Glutamatergic neuron (in vitro differentiated cells): Measurements from ENCODE around the gene LUC7L. TPM values are rescaled to one million over a fixed set of nuclear protein-coding genes. Genes with fewer than 3 reads are reported as not detected.
A peak's percentile ranks its signal among the peaks of the same experiment; 100 is the strongest.

Experiments
- DNase-seq: peaks from one replicate; pipeline ENCODE4 v3.0.0; 2022
- H3K27ac Mint-ChIP-seq: one replicate; pipeline ENCODE4 v1.8.0; 2020; ENCODE audit warnings: mild to moderate bottlenecking, mixed read lengths, inconsistent platforms; ENCODE audit not compliant: unreplicated experiment
- H3K27me3 Mint-ChIP-seq: one replicate; pipeline ENCODE4 v1.8.0; 2020; ENCODE audit warnings: mild to moderate bottlenecking, moderate library complexity, mixed read lengths, inconsistent platforms; ENCODE audit not compliant: unreplicated experiment
- H3K36me3 Mint-ChIP-seq: one replicate; pipeline ENCODE4 v1.8.0; 2020; ENCODE audit warnings: mild to moderate bottlenecking, mixed read lengths, inconsistent platforms; ENCODE audit not compliant: unreplicated experiment
- H3K4me1 Mint-ChIP-seq: one replicate; pipeline ENCODE4 v1.8.0; 2020; ENCODE audit warnings: mild to moderate bottlenecking, low read depth, mixed read lengths, inconsistent platforms; ENCODE audit not compliant: unreplicated experiment
- H3K4me3 Mint-ChIP-seq: one replicate; pipeline ENCODE4 v1.8.0; 2020; ENCODE audit warnings: mild to moderate bottlenecking, mixed read lengths, inconsistent platforms; ENCODE audit not compliant: unreplicated experiment
- H3K9me3 Mint-ChIP-seq: one replicate; pipeline ENCODE4 v1.8.0; 2020; ENCODE audit warnings: mild to moderate bottlenecking, moderate library complexity, mixed read lengths, inconsistent platforms; ENCODE audit not compliant: unreplicated experiment
- total RNA-seq: library from RNA; stranded (reverse); fragmentation: NEBNext Ultra II Directional; extraction: Animal tissue kit (Norgen Biotek cat#: 25700); gene quantifications from one replicate; pipeline ENCODE4 v1.2.1, GENCODE V29; 2021; ENCODE audit not compliant: unreplicated experiment
- TF ChIP-seq, protein P1 (sequence below): fragments of 200-600 bp; sonication (generic); IDR thresholded peaks from one replicate; pipeline ENCODE4 v1.5.0; 2021; ENCODE audit not compliant: partially characterized antibody, unreplicated experiment

LUC7L gene
- total RNA-seq, 1 donor from 2014 or later = 213 TPM

DNA sequence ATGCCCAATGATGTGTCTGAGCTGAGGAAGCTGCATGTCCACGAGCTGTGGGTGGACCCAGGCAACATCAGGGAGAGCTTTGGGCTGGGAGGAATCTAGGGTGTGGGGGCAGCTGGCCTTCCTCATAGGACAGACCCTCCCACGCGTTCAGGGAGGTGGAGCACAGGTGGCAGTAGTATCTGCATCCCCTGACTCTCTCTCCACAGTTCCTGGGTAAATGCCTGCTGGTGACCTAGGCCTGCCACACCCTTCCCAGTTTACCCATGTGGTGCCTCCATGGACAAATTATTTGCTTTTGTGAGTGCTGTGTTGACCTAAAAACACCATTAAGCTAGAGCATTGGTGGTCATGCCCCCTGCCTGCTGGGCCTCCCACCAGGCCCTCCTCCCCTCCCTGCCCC is 60.2 kb downstream of the LUC7L start:
- Mint-ChIP-seq H3K27ac (no peak overlapping the region), H3K9me3 (peaks cover 7% of the 10 kb centered on the region), H3K27me3 (peaks cover 18% of the 10 kb centered on the region), H3K36me3 (no peaks in the 10 kb centered on the region), H3K4me3 (no peak overlapping the region), H3K4me1 (peaks cover 5% of the 10 kb centered on the region)
- TF ChIP-seq, protein P1, sequence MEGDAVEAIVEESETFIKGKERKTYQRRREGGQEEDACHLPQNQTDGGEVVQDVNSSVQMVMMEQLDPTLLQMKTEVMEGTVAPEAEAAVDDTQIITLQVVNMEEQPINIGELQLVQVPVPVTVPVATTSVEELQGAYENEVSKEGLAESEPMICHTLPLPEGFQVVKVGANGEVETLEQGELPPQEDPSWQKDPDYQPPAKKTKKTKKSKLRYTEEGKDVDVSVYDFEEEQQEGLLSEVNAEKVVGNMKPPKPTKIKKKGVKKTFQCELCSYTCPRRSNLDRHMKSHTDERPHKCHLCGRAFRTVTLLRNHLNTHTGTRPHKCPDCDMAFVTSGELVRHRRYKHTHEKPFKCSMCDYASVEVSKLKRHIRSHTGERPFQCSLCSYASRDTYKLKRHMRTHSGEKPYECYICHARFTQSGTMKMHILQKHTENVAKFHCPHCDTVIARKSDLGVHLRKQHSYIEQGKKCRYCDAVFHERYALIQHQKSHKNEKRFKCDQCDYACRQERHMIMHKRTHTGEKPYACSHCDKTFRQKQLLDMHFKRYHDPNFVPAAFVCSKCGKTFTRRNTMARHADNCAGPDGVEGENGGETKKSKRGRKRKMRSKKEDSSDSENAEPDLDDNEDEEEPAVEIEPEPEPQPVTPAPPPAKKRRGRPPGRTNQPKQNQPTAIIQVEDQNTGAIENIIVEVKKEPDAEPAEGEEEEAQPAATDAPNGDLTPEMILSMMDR = no peak
- no peak for DNase-seq

DNA sequence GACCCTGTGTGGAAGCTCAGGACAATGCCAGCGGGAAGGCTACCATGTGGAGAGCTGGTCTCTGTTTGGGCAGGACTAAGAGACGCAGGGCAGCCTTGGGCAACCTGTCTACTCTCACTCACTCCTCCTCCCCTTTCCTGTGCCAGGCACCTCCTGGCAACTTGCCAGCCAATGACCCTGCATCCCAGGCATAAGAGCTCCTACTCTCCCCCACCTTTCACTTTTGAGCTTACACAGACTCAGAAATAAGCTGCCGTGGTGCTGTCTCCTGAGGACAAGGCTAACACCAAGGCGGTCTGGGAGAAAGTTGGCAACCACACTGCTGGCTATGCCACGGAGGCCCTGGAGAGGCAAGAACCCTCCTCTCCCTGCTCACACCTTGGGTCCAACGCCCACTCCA is 60.8 kb downstream of the LUC7L start:
- no peak for DNase-seq
- Mint-ChIP-seq H3K9me3 (peaks cover 7% of the 10 kb centered on the region), H3K36me3 (no peaks in the 10 kb centered on the region), H3K4me1 (peaks cover 5% of the 10 kb centered on the region), H3K4me3 (no peak overlapping the region), H3K27ac (no peak overlapping the region), H3K27me3 (peaks cover 18% of the 10 kb centered on the region)
- TF ChIP-seq, protein P1 = no peak

DNA sequence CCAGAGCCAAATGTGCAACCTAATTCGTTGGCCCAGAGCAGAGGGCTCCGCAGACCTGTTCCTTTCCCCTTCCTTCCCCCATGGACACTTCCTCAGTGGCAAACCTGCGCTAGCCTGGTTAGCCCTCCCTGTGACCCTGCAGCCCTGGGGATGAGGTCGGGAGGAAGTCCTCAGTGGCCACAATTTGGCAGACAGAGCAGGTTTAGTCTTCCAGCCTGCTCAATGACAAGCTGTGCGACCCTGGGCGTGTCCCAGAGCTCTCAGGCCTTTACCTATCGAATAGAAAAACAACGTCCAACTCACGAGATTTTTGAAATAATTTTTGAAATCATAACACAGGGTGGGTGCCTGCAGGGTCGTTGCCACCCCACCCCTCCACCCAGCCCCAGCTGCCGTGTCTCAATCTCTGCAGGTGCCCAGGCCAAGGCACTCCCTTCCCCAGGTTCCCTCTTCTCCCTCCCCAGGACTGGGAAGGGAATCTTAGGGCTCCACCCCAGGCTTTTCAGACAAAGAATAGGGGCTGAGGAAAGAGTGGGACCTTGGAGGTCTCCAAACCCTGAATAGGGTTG is 62.0 kb downstream of the LUC7L start:
- DNase-seq = no peak
- TF ChIP-seq, protein P1 = no peak
- peaks cover 5% of the 10 kb centered on the region for H3K4me1 Mint-ChIP-seq
- H3K36me3 Mint-ChIP-seq = peaks cover 3% of the 10 kb centered on the region
- H3K9me3 Mint-ChIP-seq = peaks cover 7% of the 10 kb centered on the region
- peak overlapping the region; percentile 79 for H3K4me3 Mint-ChIP-seq
- H3K27me3 Mint-ChIP-seq = peaks cover 18% of the 10 kb centered on the region
- H3K27ac Mint-ChIP-seq = peak overlapping the region; percentile 82

DNA sequence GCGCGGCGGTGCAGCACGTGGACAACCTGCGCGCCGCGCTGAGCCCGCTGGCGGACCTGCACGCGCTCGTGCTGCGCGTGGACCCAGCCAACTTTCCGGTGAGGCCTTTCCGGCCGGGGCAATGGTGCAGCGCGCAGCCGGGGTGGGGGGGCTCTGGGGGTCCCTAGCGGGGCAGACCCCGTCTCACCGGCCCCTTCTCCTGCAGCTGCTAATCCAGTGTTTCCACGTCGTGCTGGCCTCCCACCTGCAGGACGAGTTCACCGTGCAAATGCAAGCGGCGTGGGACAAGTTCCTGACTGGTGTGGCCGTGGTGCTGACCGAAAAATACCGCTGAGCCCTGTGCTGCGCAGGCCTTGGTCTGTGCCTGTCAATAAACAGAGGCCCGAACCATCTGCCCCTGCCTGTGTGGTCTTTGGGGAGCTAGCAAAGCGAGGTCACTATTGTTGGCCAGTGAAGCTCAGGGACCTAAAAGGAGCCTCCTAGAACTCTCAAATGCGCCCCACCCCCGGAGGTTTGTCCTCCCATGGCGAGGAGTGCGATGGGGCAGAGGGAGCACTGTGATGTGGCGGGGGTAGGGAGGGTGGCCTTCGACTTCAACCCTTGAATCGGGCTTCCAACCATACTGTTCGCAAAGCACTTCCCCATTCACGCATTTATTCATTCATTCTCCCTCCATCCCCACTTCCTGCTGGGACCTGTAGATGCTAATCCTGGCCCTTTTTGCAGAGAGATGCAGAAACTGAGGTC is 62.7 kb downstream of the LUC7L start:
- DNase-seq = peak; percentile 65
- H3K4me3 Mint-ChIP-seq = peak overlapping the region; percentile 79
- peaks cover 7% of the 10 kb centered on the region for H3K9me3 Mint-ChIP-seq
- H3K27me3 Mint-ChIP-seq = peaks cover 15% of the 10 kb centered on the region
- peaks cover 5% of the 10 kb centered on the region for H3K4me1 Mint-ChIP-seq
- TF ChIP-seq, protein P1 = no peak
- peaks cover 5% of the 10 kb centered on the region for H3K36me3 Mint-ChIP-seq
- peak overlapping the region; percentile 82 for H3K27ac Mint-ChIP-seq
